Stomach (tissue), 4 donors: ENCODE data around the gene BAIAP3.

Experiments used
- CTCF ChIP-seq, 7 experiments: fragments of 450-650 bp in 4 of 7; fragments of 200-600 bp in 3 of 7; sonication (generic) in 3 of 7; IDR thresholded peaks; one replicate each; pipeline ENCODE4 v1.5.1; 2016 to 2019; ENCODE audit warnings: antibody characterized with exemption in 7 of 7, control low read depth in 2 of 7, mild to moderate bottlenecking in 1 of 7
- POLR2A ChIP-seq, 4 donors: fragments of 450-650 bp; IDR thresholded peaks; one replicate each; pipeline ENCODE4 v1.6.1; 2016; ENCODE audit warnings: antibody characterized with exemption in 4 of 4, control low read depth in 2 of 4, mild to moderate bottlenecking in 1 of 4, moderate library complexity in 1 of 4
- POLR2AphosphoS5 ChIP-seq, 3 donors: sonication (generic); formaldehyde crosslinking; IDR thresholded peaks; one replicate each; pipeline ENCODE4 v1.6.1; 2016; ENCODE audit warnings: antibody characterized with exemption in 3 of 3

- TF ChIP-seq POLR2AphosphoS5 (IDR thresholded peaks at IDR 0.05): no peak
- no peak for TF ChIP-seq POLR2A (IDR thresholded peaks at IDR 0.05)
- no peak for TF ChIP-seq CTCF (IDR thresholded peaks at IDR 0.05)
Measured at GRCh38 chr16:1378087-1378803, 44.8 kb downstream of the BAIAP3 start.
